Choroid plexus epithelial cell (primary cell): ENCODE data around the gene ERN1.

Experiments
- DNase-seq: peaks from one replicate; pipeline ENCODE4 v3.0.0-alpha.2; 2010; ENCODE audit warnings: low read depth
- H3K4me3 ChIP-seq: 2 replicates; pipeline ENCODE4 v1.5.1; 2011; ENCODE audit warnings: low read depth, mild to moderate bottlenecking, control low read depth, low read length, moderate library complexity
- CTCF ChIP-seq: conservative IDR thresholded peaks from 2 replicates; pipeline ENCODE4 v1.5.1; 2011; ENCODE audit warnings: low read depth, mild to moderate bottlenecking, control low read depth, inconsistent platforms, low read length, moderate library complexity

The ERN1 gene

GRCh38 chr17:64061178-64061898 lies 68.6 kb downstream of the ERN1 start:
- no peak for DNase-seq
- no peak for TF ChIP-seq CTCF
- no peak overlapping the region for H3K4me3 ChIP-seq

GRCh38 chr17:64060331-64060730 lies 69.6 kb downstream of the ERN1 start:
- no peak for TF ChIP-seq CTCF
- no peak overlapping the region for H3K4me3 ChIP-seq
- DNase-seq, result no peak

DNA sequence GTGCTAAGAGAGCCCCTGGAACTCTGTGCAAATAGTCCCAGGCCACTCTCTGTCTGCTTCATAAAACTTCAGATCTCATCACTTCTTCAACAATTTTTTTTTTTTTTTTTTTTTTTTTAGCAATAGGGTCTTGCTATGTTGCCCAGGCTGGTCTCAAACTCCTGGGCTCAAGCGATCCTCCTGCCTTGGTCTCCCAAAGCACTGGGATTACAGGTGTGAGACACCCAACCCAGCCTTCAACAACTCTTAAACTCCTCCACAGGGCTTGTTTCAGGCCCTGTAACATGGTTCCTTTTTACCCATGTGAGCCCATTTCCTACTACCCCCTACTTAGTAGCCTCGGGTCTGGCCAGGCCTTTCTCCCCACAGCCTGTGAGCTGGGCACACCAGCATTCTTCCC lies 70.2 kb downstream of the ERN1 start:
- no peak overlapping the region for H3K4me3 ChIP-seq
- no peak for DNase-seq
- TF ChIP-seq CTCF, result no peak

- no peak for TF ChIP-seq CTCF
- no peak overlapping the region for H3K4me3 ChIP-seq
- DNase-seq, result no peak
These were observed 71.3 kb downstream of the ERN1 start for GRCh38 chr17:64058621-64059020.

- no peak for DNase-seq
- H3K4me3 ChIP-seq, result no peak overlapping the region
- no peak for TF ChIP-seq CTCF
These were observed 72.2 kb downstream of the ERN1 start for GRCh38 chr17:64057701-64058263.

DNA sequence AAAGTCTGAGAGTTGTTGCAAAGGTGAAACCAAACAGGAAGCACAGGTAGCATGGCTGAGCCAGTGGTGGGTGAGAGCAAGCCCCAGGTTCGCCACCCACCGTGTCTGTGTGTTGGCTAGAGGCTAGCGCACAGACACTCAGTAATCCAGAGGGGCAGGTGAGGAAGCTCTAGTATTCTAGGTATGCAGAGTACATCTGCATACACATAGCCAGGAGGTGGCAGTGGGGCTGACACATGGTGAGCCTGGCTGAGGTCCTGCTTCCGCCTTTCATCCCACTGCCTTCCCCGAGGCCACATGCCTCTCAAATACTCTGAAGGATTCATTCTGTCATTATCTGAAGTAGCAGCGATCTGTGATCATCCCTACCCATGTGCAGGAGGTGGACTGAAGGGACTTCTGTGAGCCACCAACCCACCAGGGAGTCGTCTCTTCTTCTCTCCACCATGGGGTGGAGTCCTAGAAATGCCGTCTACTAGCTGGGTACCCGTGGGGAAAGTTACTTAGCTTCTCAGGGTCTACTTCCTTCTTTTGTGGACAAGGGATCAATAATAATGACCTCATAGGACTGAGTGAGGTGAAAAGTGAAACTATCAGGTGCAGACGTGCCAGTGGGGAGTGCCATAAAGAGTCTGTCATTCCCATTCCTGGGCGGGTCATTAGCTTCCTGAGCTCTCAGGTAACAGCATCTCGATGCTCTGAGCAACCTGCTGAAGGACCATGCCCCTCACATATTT lies 73.5 kb downstream of the ERN1 start:
- no peak for DNase-seq
- no peak for TF ChIP-seq CTCF
- H3K4me3 ChIP-seq, result no peak overlapping the region
